PFSK-1 (cell line): ENCODE measurements around the gene TAS2R60.

Experiments
- FOXP2 ChIP-seq: optimal IDR thresholded peaks from 2 replicates; pipeline ENCODE3; 2011; ENCODE audit warnings: borderline replicate concordance, control low read depth, inconsistent platforms; ENCODE audit not compliant: insufficient read depth; ENCODE audit errors: extremely low read length, extremely low read depth
- POLR2AphosphoS5 ChIP-seq: IDR thresholded peaks from 2 replicates; pipeline ENCODE4 v1.6.1; 2012; ENCODE audit warnings: low read depth, mild to moderate bottlenecking, control low read depth, low read length, moderate library complexity
- SIN3A ChIP-seq: IDR thresholded peaks from 2 replicates; pipeline ENCODE4 v1.6.1; 2012; ENCODE audit warnings: mild to moderate bottlenecking, low read length, moderate library complexity, borderline replicate concordance; ENCODE audit not compliant: insufficient read depth
- TAF1 ChIP-seq: IDR thresholded peaks from 2 replicates; pipeline ENCODE4 v1.6.1; 2012; ENCODE audit warnings: low read length, control low read depth, borderline replicate concordance; ENCODE audit not compliant: insufficient read depth
- TF ChIP-seq, protein P1 (sequence below), 2 experiments: IDR thresholded peaks; 2 replicates each; pipeline versions ENCODE4 v1.6.1 to v1.8.0; 2011 to 2012; ENCODE audit warnings: low read depth in 2 of 2, low read length in 2 of 2, control low read depth in 1 of 2, inconsistent platforms in 1 of 2, mild to moderate bottlenecking in 1 of 2, moderate library complexity in 1 of 2; ENCODE audit not compliant: insufficient read depth in 1 of 2

Gene TAS2R60

DNA sequence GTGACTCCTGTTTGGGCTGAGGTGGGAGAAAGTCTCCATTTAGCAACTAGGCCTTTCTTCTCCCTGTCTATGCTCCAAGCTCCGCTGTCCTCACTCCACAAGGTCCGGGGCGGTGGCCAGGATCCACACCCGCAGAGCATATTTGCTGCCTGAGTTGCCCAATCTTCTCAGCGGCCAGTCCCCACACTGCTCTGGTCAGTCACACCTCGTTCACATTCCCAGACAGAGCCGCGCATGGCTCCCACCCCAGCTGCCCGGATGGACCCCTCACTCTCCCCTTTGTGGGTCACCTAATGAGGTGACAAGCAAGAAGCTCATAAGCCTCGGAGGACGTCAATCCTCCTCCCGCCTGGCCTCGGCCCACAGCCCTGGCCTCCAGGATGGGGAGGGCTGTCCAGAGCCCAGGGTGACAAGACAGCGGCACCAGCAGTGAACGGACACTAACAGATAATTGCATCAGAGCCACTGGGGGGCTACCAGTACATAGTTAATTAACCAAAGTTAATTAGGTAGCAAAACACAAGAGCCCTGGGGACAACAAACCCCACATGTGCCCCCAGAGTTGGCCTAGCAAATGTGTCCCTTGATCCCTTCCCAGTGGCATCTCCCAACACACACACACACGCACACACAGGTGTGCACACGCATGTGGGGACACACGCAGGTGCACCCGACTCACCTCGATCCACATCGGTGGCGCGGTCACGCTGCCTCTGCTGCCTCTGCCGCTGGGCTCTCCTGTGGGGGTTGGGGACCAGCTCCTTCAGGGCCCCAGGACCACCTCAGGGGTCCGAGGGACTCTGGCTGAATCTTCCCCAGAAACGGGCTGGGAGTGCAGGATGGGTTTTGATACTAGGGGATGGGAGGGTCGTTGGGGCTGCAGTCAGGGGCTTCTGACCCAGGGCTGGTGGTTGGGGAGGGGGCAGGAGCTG is 46.4 kb upstream of the TAS2R60 start:
- TF ChIP-seq SIN3A (no peak), POLR2AphosphoS5 (no peak), FOXP2 (no peak), TAF1 (no peak)
- TF ChIP-seq, protein P1, sequence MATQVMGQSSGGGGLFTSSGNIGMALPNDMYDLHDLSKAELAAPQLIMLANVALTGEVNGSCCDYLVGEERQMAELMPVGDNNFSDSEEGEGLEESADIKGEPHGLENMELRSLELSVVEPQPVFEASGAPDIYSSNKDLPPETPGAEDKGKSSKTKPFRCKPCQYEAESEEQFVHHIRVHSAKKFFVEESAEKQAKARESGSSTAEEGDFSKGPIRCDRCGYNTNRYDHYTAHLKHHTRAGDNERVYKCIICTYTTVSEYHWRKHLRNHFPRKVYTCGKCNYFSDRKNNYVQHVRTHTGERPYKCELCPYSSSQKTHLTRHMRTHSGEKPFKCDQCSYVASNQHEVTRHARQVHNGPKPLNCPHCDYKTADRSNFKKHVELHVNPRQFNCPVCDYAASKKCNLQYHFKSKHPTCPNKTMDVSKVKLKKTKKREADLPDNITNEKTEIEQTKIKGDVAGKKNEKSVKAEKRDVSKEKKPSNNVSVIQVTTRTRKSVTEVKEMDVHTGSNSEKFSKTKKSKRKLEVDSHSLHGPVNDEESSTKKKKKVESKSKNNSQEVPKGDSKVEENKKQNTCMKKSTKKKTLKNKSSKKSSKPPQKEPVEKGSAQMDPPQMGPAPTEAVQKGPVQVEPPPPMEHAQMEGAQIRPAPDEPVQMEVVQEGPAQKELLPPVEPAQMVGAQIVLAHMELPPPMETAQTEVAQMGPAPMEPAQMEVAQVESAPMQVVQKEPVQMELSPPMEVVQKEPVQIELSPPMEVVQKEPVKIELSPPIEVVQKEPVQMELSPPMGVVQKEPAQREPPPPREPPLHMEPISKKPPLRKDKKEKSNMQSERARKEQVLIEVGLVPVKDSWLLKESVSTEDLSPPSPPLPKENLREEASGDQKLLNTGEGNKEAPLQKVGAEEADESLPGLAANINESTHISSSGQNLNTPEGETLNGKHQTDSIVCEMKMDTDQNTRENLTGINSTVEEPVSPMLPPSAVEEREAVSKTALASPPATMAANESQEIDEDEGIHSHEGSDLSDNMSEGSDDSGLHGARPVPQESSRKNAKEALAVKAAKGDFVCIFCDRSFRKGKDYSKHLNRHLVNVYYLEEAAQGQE (IDR thresholded peaks at IDR 0.05; ENCODE audit: insufficient read depth in 1 of 2, low read depth in 2 of 2, low read length in 2 of 2) = no peak

DNA sequence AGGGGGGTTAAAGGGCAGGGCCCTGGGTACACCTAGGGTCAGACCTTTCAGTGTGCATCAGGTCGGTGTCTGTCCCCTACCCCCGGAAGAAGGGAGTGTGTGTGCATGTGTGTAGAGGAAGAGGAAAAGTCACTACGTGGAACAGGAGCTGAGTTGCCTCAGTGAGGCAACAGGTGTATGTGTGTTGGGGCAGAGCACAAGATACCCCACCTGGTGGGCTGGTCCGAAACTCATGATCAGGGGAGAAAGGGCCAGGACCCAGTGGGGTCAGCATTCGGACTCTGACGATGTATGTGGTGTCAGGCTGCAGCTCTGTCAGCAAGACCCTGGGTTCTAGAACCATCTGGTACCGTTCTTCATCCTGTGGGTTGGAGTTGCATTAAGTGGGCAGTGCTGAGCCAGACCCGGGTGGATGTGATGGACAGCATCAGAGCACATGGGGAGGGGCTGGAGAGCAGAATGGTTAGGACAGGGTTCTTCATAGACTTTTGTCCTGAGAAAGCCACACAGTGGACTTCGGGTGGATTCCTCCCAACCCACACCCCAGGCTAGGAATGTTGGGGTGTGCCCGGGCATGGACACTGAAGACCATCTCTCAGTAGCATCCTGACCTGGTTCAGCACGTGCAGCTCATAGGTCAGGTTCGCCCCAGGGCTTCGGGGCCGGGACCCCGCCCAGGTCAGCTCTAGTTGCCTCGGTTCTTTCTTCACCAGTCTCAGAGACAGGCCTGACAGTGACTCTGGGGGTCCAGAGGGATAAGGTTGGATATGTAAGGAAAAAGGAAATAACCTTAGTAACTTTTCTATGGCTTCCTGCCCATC is 45.3 kb upstream of the TAS2R60 start:
- no peak for TF ChIP-seq POLR2AphosphoS5
- no peak for TF ChIP-seq FOXP2
- no peak for TF ChIP-seq TAF1
- no peak for TF ChIP-seq SIN3A
- TF ChIP-seq, protein P1 (IDR thresholded peaks at IDR 0.05; ENCODE audit: insufficient read depth in 1 of 2, low read depth in 2 of 2, low read length in 2 of 2) = no peak

DNA sequence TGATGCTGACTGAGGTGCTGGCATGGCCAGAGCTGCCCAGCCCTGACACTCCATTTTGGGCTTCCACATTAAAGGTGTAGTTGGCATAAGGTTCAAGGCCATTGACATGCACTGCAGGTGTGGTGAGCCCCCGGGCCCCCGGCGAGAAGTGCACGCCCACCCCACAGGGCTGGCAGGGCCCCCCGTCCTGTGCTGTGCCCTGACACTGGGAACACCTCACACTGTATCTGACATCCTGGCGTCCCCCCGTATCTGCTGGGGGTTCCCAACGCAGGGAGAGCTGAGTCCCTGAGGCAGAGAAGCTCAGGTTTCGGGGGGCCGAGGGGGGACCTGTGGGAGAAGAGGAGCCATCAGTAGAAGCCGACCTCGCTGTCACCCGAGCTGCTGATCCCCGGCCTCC is 44.6 kb upstream of the TAS2R60 start:
- no peak for TF ChIP-seq POLR2AphosphoS5
- TF ChIP-seq TAF1 = no peak
- TF ChIP-seq SIN3A = no peak
- TF ChIP-seq, protein P1 (IDR thresholded peaks at IDR 0.05; ENCODE audit: insufficient read depth in 1 of 2, low read depth in 2 of 2, low read length in 2 of 2) = no peak
- no peak for TF ChIP-seq FOXP2

DNA sequence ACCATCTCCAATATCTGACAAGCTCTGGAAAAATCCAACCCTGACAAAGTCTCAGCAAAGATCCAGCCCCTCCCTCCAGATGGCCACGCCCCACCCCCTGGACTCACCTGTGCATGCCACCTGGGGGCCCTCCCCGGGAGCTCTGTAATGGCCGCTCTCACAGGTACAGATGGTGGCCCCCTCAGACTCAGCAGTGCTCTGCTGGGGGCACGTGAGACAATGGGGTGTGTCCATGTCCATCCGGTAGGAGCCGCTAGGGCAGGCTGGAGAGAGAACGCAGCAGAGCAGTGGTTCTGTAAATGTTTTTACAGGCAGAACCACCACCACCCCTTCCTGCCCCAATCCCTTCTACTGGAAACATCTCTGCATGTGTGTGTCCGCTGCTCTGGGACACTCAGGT is 44.1 kb upstream of the TAS2R60 start:
- no peak for TF ChIP-seq POLR2AphosphoS5
- no peak for TF ChIP-seq TAF1
- TF ChIP-seq, protein P1 (IDR thresholded peaks at IDR 0.05; ENCODE audit: insufficient read depth in 1 of 2, low read depth in 2 of 2, low read length in 2 of 2) = no peak
- no peak for TF ChIP-seq SIN3A
- TF ChIP-seq FOXP2 = no peak
